Peyer's patch (tissue), 4 donors: ENCODE results near the gene EML1.

Experiments used
- POLR2A ChIP-seq, 2 donors: fragments of 450-650 bp; IDR thresholded peaks; one replicate each; pipeline ENCODE4 v1.5.1; 2017; ENCODE audit warnings: antibody characterized with exemption in 2 of 2, mild to moderate bottlenecking in 2 of 2, moderate library complexity in 2 of 2
- TF ChIP-seq, protein P1 (sequence below), 6 experiments: fragments of 450-650 bp in 4 of 6; fragments of 200-600 bp in 2 of 6; sonication (generic) in 1 of 6; IDR thresholded peaks; one replicate each; pipeline ENCODE4 v1.5.1; 2017 to 2019; ENCODE audit warnings: antibody characterized with exemption in 6 of 6, mild to moderate bottlenecking in 3 of 6, moderate library complexity in 1 of 6

DNA sequence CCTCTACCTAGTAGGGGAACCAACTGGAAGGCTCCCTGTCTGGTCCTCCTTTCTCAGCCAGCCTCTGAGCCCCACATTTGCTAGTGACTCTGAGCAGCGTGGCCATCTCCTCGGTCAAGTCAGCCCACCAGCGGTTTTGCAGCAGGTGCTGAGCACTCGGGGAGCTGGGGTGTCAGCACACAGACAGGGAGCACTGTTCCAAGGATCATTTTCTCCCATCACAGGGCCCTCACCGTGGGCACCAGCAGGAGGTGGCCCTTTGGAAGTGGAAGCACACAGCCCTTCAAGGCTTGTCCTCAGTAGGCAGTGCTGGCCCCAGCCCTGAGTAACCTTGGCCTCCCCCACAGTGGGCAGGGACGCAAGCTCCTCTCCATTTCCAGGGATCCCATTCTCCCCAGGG is 24.1 kb upstream of the EML1 start:
- TF ChIP-seq, protein P1, sequence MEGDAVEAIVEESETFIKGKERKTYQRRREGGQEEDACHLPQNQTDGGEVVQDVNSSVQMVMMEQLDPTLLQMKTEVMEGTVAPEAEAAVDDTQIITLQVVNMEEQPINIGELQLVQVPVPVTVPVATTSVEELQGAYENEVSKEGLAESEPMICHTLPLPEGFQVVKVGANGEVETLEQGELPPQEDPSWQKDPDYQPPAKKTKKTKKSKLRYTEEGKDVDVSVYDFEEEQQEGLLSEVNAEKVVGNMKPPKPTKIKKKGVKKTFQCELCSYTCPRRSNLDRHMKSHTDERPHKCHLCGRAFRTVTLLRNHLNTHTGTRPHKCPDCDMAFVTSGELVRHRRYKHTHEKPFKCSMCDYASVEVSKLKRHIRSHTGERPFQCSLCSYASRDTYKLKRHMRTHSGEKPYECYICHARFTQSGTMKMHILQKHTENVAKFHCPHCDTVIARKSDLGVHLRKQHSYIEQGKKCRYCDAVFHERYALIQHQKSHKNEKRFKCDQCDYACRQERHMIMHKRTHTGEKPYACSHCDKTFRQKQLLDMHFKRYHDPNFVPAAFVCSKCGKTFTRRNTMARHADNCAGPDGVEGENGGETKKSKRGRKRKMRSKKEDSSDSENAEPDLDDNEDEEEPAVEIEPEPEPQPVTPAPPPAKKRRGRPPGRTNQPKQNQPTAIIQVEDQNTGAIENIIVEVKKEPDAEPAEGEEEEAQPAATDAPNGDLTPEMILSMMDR (IDR thresholded peaks at IDR 0.05), result no peak
- TF ChIP-seq POLR2A (IDR thresholded peaks at IDR 0.05), result no peak
